Activated CD4-positive, alpha-beta T cell treated with anti-CD3 and anti-CD28 coated beads, Interleukin-2, amount 10 ng/mL, durations not matched to agents 24 days and 14 days (primary cell): ENCODE data around the gene SPAG16. TPM values are rescaled to one million over a fixed set of nuclear protein-coding genes. Genes with fewer than 3 reads are reported as not detected.

Experiments
- DNase-seq: peaks from one replicate; pipeline ENCODE4 v3.0.0; 2022
- H3K27ac Mint-ChIP-seq: one replicate; pipeline ENCODE4 v1.8.0; 2022; ENCODE audit warnings: mild to moderate bottlenecking, mixed read lengths
- H3K27me3 Mint-ChIP-seq: one replicate; pipeline ENCODE4 v1.8.0; 2022; ENCODE audit warnings: mixed read lengths
- H3K36me3 Mint-ChIP-seq: one replicate; pipeline ENCODE4 v1.8.0; 2022; ENCODE audit warnings: low read depth, mild to moderate bottlenecking, mixed read lengths
- H3K4me1 Mint-ChIP-seq: one replicate; pipeline ENCODE4 v1.8.0; 2021; ENCODE audit warnings: mixed read lengths
- H3K4me3 Mint-ChIP-seq: one replicate; pipeline ENCODE4 v1.8.0; 2022; ENCODE audit warnings: mild to moderate bottlenecking, moderate library complexity, mixed read lengths
- H3K9me3 Mint-ChIP-seq: one replicate; pipeline ENCODE4 v1.8.0; 2021; ENCODE audit warnings: mixed read lengths
- intact Hi-C: fragments of 100-400 bp; cut with micrococcal nuclease; formaldehyde crosslinking; loops from one replicate; pipeline ENCODE4 v1.15.1; 2023
- total RNA-seq: library from RNA; stranded (reverse); gene quantifications from 2 replicates; pipeline ENCODE4 v1.2.3, GENCODE V29; 2022

SPAG16 gene
- total RNA-seq, 1 donor from 2014 or later: 7.2 TPM

- Mint-ChIP-seq H3K27me3 (no peaks in the 10 kb centered on the region), H3K36me3 (no peaks in the 10 kb centered on the region), H3K4me3 (no peak overlapping the region), H3K9me3 (no peaks in the 10 kb centered on the region), H3K27ac (no peak overlapping the region), H3K4me1 (no peaks in the 10 kb centered on the region)
- DNase-seq: no peak
- intact Hi-C loops: no loop called here
Observed at GRCh38 chr2:214325404-214325803, 1041.1 kb downstream of the SPAG16 start.

GRCh38 chr2:214328941-214329340 is 1044.7 kb downstream of the SPAG16 start:
- Mint-ChIP-seq H3K4me1 (no peaks in the 10 kb centered on the region), H3K9me3 (no peaks in the 10 kb centered on the region), H3K4me3 (no peak overlapping the region), H3K27me3 (no peaks in the 10 kb centered on the region), H3K27ac (no peak overlapping the region), H3K36me3 (no peaks in the 10 kb centered on the region)
- intact Hi-C loops: no loop called here
- no peak for DNase-seq

- H3K4me3 Mint-ChIP-seq: no peak overlapping the region
- H3K27ac Mint-ChIP-seq: no peak overlapping the region
- no peaks in the 10 kb centered on the region for H3K27me3 Mint-ChIP-seq
- H3K9me3 Mint-ChIP-seq: no peaks in the 10 kb centered on the region
- DNase-seq: no peak
- intact Hi-C loops: no loop called here
- H3K36me3 Mint-ChIP-seq: no peaks in the 10 kb centered on the region
- no peaks in the 10 kb centered on the region for H3K4me1 Mint-ChIP-seq
Observed at GRCh38 chr2:214341646-214342045, 1057.4 kb downstream of the SPAG16 start.

- Mint-ChIP-seq H3K4me1 (no peaks in the 10 kb centered on the region), H3K27me3 (no peaks in the 10 kb centered on the region), H3K9me3 (no peaks in the 10 kb centered on the region), H3K4me3 (no peak overlapping the region), H3K36me3 (no peaks in the 10 kb centered on the region), H3K27ac (no peak overlapping the region)
- intact Hi-C loops: no loop called here
- DNase-seq: no peak
Observed at GRCh38 chr2:214358506-214358905, 1074.2 kb downstream of the SPAG16 start.

GRCh38 chr2:214361116-214361515 is 1076.9 kb downstream of the SPAG16 start:
- no peak overlapping the region for H3K4me3 Mint-ChIP-seq
- H3K4me1 Mint-ChIP-seq: no peaks in the 10 kb centered on the region
- no peak overlapping the region for H3K27ac Mint-ChIP-seq
- DNase-seq: no peak
- no peaks in the 10 kb centered on the region for H3K9me3 Mint-ChIP-seq
- H3K36me3 Mint-ChIP-seq: no peaks in the 10 kb centered on the region
- H3K27me3 Mint-ChIP-seq: no peaks in the 10 kb centered on the region
- intact Hi-C loops: no loop called here

- Mint-ChIP-seq H3K9me3 (no peaks in the 10 kb centered on the region), H3K4me1 (no peaks in the 10 kb centered on the region), H3K36me3 (no peaks in the 10 kb centered on the region), H3K4me3 (no peak overlapping the region), H3K27me3 (no peaks in the 10 kb centered on the region), H3K27ac (no peak overlapping the region)
- intact Hi-C loops: no loop called here
- no peak for DNase-seq
Observed at GRCh38 chr2:214365549-214365948, 1081.3 kb downstream of the SPAG16 start.

GRCh38 chr2:214367171-214367570 is 1082.9 kb downstream of the SPAG16 start:
- intact Hi-C loops: no loop called here
- no peaks in the 10 kb centered on the region for H3K4me1 Mint-ChIP-seq
- no peaks in the 10 kb centered on the region for H3K9me3 Mint-ChIP-seq
- H3K27me3 Mint-ChIP-seq: no peaks in the 10 kb centered on the region
- no peaks in the 10 kb centered on the region for H3K36me3 Mint-ChIP-seq
- no peak overlapping the region for H3K4me3 Mint-ChIP-seq
- no peak for DNase-seq
- H3K27ac Mint-ChIP-seq: no peak overlapping the region

GRCh38 chr2:214376618-214377285 is 1092.5 kb downstream of the SPAG16 start:
- Mint-ChIP-seq H3K36me3 (no peaks in the 10 kb centered on the region), H3K9me3 (no peaks in the 10 kb centered on the region), H3K4me1 (no peaks in the 10 kb centered on the region), H3K27me3 (no peaks in the 10 kb centered on the region), H3K4me3 (no peak overlapping the region), H3K27ac (no peak overlapping the region)
- no peak for DNase-seq
- intact Hi-C loops: no loop called here

- DNase-seq: no peak
- Mint-ChIP-seq H3K27me3 (no peaks in the 10 kb centered on the region), H3K4me1 (no peaks in the 10 kb centered on the region), H3K27ac (no peak overlapping the region), H3K4me3 (no peak overlapping the region), H3K9me3 (no peaks in the 10 kb centered on the region), H3K36me3 (no peaks in the 10 kb centered on the region)
- intact Hi-C loops: no loop called here
Observed at GRCh38 chr2:214377286-214377624, 1093.0 kb downstream of the SPAG16 start.

GRCh38 chr2:214378455-214379103 is 1094.3 kb downstream of the SPAG16 start:
- no peaks in the 10 kb centered on the region for H3K4me1 Mint-ChIP-seq
- intact Hi-C loops: no loop called here
- no peak for DNase-seq
- H3K27me3 Mint-ChIP-seq: no peaks in the 10 kb centered on the region
- no peak overlapping the region for H3K27ac Mint-ChIP-seq
- no peaks in the 10 kb centered on the region for H3K36me3 Mint-ChIP-seq
- H3K9me3 Mint-ChIP-seq: no peaks in the 10 kb centered on the region
- H3K4me3 Mint-ChIP-seq: no peak overlapping the region

- no peaks in the 10 kb centered on the region for H3K9me3 Mint-ChIP-seq
- intact Hi-C loops: no loop called here
- no peaks in the 10 kb centered on the region for H3K27me3 Mint-ChIP-seq
- no peak overlapping the region for H3K27ac Mint-ChIP-seq
- no peak overlapping the region for H3K4me3 Mint-ChIP-seq
- DNase-seq: no peak
- H3K4me1 Mint-ChIP-seq: no peaks in the 10 kb centered on the region
- H3K36me3 Mint-ChIP-seq: no peaks in the 10 kb centered on the region
Observed at GRCh38 chr2:214379227-214379626, 1095.0 kb downstream of the SPAG16 start.

GRCh38 chr2:214380681-214381080 is 1096.4 kb downstream of the SPAG16 start:
- H3K9me3 Mint-ChIP-seq: no peaks in the 10 kb centered on the region
- no peak overlapping the region for H3K27ac Mint-ChIP-seq
- no peaks in the 10 kb centered on the region for H3K27me3 Mint-ChIP-seq
- H3K36me3 Mint-ChIP-seq: no peaks in the 10 kb centered on the region
- H3K4me3 Mint-ChIP-seq: no peak overlapping the region
- no peaks in the 10 kb centered on the region for H3K4me1 Mint-ChIP-seq
- intact Hi-C loops: no loop called here
- no peak for DNase-seq

- no peak overlapping the region for H3K4me3 Mint-ChIP-seq
- no peaks in the 10 kb centered on the region for H3K9me3 Mint-ChIP-seq
- intact Hi-C loops: no loop called here
- no peak overlapping the region for H3K27ac Mint-ChIP-seq
- H3K4me1 Mint-ChIP-seq: no peaks in the 10 kb centered on the region
- DNase-seq: no peak
- H3K27me3 Mint-ChIP-seq: no peaks in the 10 kb centered on the region
- no peaks in the 10 kb centered on the region for H3K36me3 Mint-ChIP-seq
Observed at GRCh38 chr2:214382229-214382628, 1098.0 kb downstream of the SPAG16 start.

- intact Hi-C loops: no loop called here
- H3K4me1 Mint-ChIP-seq: no peaks in the 10 kb centered on the region
- no peak overlapping the region for H3K4me3 Mint-ChIP-seq
- no peaks in the 10 kb centered on the region for H3K27me3 Mint-ChIP-seq
- H3K27ac Mint-ChIP-seq: no peak overlapping the region
- no peaks in the 10 kb centered on the region for H3K36me3 Mint-ChIP-seq
- no peak for DNase-seq
- no peaks in the 10 kb centered on the region for H3K9me3 Mint-ChIP-seq
Observed at GRCh38 chr2:214386720-214387119, 1102.5 kb downstream of the SPAG16 start.

- Mint-ChIP-seq H3K27ac (no peak overlapping the region), H3K4me1 (no peaks in the 10 kb centered on the region), H3K36me3 (no peaks in the 10 kb centered on the region), H3K4me3 (no peak overlapping the region), H3K9me3 (no peaks in the 10 kb centered on the region), H3K27me3 (no peaks in the 10 kb centered on the region)
- intact Hi-C loops: no loop called here
- no peak for DNase-seq
Observed at GRCh38 chr2:214389334-214389733, 1105.1 kb downstream of the SPAG16 start.
